Epithelial cell of esophagus (primary cell): ENCODE data around the gene LIPA.
"Not testable (repeated sequence)": the region's sequence is repeated elsewhere in the genome, so short reads cannot be mapped to it uniquely, and the experiment has no call there.

Source experiments
- DNase-seq: peaks from one replicate; pipeline ENCODE4 v3.0.0; 2010; ENCODE audit warnings: low read depth
- H3K4me3 ChIP-seq: 2 replicates; pipeline ENCODE4 v1.5.1; 2011; ENCODE audit warnings: mild to moderate bottlenecking, low read length, control low read depth
- TF ChIP-seq, protein P1 (sequence below): IDR thresholded peaks from 2 replicates; pipeline ENCODE4 v1.5.1; 2011; ENCODE audit warnings: low read depth, mild to moderate bottlenecking, low read length, control low read depth, inconsistent platforms; ENCODE audit not compliant: insufficient read depth; ENCODE audit errors: missing control alignments

Gene LIPA

DNA sequence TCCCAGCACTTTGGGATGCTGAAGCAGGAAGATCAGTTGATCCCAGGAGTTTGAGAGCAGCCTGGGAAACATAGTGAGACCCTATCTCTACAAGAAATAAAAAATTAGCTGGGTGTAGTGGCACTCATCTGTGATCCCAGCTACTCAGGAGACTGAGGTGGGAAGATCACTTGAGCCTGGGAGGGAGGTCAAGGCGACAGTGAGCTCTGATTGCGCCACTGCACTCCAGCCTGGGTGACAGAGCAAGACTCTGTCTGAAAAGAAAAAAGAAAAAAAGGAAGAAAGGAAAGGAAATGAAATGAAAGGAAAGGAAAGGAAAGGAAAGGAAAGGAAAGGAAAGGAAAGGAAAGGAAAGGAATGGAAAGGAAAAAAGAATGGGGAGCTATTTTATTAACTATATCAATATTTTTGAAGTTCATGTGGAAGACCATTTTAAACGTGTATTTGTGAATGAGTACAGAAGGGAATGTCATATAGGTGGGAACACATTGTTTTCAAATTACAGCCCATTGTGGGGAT is 43.2 kb upstream of the LIPA start:
- no peak for DNase-seq

DNA sequence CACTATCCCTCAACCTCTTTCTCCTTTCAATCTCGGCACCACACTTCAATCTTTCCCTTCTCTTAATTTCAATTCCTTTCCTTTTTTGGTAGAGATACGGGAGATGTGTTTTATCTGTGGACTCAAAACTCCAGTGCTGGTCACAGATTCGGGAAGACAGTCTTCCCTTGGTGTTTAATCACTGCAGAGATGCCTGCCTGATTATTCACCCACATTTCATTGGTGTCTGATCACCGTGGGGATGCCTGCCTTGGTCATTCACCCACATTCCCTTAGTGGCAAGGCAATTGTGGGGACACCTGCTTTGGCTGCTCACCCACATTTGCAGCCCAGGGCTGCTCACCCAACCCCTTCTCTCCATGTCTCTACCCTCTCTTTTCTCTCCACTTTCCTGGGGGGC is 33.7 kb upstream of the LIPA start:
- not testable (repeated sequence) for DNase-seq, H3K4me3 ChIP-seq

More for the DNA sequence above, 43.2 kb upstream of the LIPA start:
- TF ChIP-seq, protein P1, sequence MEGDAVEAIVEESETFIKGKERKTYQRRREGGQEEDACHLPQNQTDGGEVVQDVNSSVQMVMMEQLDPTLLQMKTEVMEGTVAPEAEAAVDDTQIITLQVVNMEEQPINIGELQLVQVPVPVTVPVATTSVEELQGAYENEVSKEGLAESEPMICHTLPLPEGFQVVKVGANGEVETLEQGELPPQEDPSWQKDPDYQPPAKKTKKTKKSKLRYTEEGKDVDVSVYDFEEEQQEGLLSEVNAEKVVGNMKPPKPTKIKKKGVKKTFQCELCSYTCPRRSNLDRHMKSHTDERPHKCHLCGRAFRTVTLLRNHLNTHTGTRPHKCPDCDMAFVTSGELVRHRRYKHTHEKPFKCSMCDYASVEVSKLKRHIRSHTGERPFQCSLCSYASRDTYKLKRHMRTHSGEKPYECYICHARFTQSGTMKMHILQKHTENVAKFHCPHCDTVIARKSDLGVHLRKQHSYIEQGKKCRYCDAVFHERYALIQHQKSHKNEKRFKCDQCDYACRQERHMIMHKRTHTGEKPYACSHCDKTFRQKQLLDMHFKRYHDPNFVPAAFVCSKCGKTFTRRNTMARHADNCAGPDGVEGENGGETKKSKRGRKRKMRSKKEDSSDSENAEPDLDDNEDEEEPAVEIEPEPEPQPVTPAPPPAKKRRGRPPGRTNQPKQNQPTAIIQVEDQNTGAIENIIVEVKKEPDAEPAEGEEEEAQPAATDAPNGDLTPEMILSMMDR, result no peak
- no peak overlapping the region for H3K4me3 ChIP-seq

DNA sequence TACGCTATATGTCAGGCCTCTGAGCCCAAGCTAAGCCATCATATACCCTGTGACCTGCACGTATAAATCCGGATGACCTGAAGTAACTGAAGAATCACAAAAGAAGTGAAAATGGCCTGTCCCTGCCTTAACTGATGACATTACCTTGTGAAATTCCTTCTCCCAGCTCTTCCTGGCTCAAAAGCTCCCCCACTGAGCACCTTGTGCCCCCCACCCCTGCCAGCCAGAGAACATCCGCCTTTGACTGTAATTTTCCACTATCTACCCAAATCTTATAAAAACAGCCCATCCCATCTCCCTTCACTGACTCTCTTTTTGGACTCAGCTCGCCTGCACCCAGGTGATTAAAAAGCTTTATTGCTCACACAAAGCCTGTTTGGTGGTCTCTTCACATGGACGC is 33.1 kb upstream of the LIPA start:
- not testable (repeated sequence) for H3K4me3 ChIP-seq, DNase-seq

DNA sequence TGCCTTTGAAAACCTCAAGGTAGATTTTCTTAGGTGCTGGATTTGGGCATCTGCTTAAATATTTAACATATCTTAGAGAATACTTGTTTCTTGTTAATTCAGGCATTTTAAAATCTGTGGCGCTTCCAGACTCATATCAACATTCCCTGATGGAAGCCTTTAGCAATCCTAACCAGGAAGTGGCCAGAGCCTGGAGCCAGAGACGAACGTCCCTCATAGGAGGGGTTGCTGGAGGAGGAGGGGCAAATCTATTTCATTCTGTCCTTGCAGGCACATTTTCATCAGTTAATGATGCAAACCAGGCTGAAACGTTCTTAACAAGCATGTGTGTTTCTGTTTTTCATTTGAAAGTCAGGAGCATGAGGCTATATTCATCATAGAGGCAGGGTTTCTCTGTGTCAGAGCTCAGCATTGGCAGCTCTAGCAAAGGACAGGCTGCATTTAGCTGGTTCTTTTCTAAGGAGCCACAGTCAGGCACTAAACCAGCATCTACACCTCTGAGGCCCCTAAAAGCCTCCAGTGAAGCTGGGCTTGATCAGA is 32.4 kb upstream of the LIPA start:
- DNase-seq, result peak; percentile 41
- TF ChIP-seq, protein P1, result no peak
- H3K4me3 ChIP-seq, result no peak overlapping the region

DNA sequence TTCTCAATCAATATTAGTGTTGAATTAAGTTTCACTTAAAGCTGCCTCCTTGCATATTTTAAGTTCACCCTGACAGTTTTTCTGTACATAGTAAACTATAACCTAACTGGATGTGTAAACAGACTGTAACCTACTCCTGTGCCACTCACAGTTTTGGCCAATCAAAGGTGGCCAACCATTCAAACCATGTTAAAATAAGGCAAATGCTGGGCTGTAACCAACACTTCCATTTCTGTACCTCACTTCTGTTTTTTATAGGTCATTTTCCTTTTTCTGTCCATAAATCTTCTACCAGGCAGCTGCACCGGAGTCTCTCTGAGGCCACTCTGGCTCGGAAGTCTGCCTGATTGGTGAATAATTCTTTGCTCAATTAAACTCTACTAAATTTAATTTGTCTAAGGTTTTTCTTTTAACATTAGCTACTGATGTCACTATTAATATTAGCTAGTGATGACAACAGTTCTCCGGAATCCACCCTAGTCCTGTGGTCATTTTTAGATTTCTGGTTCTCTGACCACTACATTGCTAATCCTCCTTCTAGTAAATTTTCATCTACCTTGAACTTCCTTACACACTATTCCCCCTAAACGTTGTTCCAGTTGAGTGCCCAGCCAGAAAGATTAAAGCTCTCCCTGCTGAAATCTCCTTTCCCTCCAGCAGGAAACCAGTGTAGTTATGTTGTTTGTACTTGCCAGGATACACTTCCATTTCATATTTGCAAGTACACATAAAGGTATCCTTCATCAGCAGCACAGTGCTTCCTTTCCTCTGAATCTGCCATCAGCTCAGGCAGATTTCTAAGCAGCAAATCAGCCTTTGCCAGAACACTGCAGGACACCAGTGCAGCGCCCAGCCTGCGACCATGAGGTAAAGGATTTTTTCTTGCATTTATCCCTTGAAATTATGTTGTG is 31.7 kb upstream of the LIPA start:
- TF ChIP-seq, protein P1, result no peak
- DNase-seq, result no peak
- no peak overlapping the region for H3K4me3 ChIP-seq

DNA sequence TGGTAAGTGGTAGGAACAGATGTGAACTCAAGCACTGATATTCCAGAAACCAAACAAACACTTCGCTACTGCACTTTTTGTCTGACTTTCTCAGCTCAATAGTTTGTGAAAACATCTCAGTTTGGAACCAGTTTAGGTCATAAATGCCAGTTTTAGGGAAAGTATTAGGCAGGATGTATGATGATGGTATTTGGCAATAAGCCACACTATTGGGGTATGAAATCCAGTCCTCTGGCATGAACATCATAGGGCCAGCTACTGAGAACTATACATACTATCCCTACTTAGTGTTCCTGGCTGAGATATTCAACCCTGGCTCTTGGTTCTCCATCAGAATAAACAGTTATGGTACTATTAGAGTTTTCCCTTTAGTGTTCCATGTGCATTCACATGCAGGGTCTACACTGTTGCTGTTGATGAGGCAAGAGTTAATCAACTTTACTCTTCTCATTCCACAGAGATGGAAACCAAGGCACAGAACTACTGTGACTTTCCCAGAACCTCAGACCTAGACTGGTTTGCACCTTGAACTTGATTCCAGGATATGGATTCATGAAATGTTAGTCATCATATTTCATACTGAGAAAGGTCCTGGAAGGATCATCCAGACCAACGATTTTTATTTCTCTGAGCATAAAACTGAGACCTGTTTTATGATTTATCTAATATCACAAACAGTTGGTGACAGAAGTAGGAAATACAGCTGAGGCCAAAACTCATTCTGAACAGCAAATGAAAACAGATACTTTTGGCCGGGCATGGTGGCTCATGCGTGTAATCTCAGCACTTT is 30.2 kb upstream of the LIPA start:
- no peak for DNase-seq
- no peak overlapping the region for H3K4me3 ChIP-seq
- TF ChIP-seq, protein P1, result no peak

DNA sequence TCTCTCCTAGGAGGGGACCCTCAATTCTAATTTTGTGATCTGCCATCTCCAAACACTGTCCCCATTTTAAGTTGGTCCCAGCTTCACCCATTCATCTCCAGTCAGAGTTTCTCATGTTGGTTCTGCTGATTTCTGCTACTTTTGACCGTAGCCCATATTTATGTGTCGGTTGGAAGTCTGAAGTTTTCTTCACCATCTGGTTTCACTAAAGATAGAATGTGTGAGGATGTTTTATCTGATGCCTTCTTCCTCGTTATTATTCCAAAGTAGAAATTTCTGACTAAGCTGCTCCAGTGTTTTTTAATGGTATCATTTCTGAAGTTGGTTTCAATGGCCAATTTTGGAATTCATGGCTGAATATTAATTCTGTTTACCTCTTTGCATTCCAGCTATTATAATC is 28.9 kb upstream of the LIPA start:
- no peak for DNase-seq
- H3K4me3 ChIP-seq, result no peak overlapping the region
- TF ChIP-seq, protein P1, result no peak
